ENCODE data around the gene LPAR5. TPM values are rescaled to one million over a fixed set of nuclear protein-coding genes. Genes with fewer than 3 reads are reported as not detected.

LPAR5 gene
- total RNA-seq, 4 donors from 2014 or later: 0.61 to 1.3 TPM; not detected in 2

GRCh38 chr12:6584293-6584692, 51.5 kb downstream of the LPAR5 start:
- intact Hi-C loops (cut with DNase I; ENCODE audit: low total_unique reads): no loop called here
- Histone ChIP-seq H3K4me1 (no peaks in the 10 kb centered on the region), H3K9me3 (no peaks in the 10 kb centered on the region), H3K36me3 (no peaks in the 10 kb centered on the region), H3K27ac (no peak overlapping the region), H3K4me3 (no peak overlapping the region), H3K27me3 (no peaks in the 10 kb centered on the region)
- DNase-seq: no peak
- TF ChIP-seq CTCF (IDR thresholded peaks at IDR 0.05) (no peak), POLR2A (IDR thresholded peaks at IDR 0.05) (no peak)

GRCh38 chr12:6582959-6583358, 52.8 kb downstream of the LPAR5 start:
- Histone ChIP-seq H3K4me1 (no peaks in the 10 kb centered on the region), H3K9me3 (no peaks in the 10 kb centered on the region), H3K36me3 (no peaks in the 10 kb centered on the region), H3K4me3 (no peak overlapping the region), H3K27me3 (no peaks in the 10 kb centered on the region), H3K27ac (no peak overlapping the region)
- intact Hi-C loops (cut with DNase I; ENCODE audit: low total_unique reads): no loop called here
- TF ChIP-seq CTCF (IDR thresholded peaks at IDR 0.05) (no peak), POLR2A (IDR thresholded peaks at IDR 0.05) (no peak)
- DNase-seq: no peak

DNA sequence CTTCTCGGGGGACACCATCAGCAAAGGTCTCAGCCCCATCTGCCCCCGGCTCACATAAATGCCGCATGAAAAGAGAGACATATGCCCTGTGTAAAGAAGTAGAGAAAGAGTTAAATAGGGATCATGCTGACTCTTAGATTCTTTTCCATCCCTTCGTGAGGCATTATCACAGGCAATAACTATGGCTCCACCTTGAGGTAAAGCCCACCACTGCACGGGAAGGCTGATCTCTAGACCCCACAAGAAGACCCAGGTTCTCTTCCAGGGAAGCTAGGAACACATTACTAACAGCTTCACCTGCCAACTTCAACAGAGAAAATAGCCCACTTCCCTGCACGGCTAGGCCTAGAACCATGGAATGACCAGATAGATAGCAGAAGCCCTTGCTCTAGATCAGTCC, 53.6 kb downstream of the LPAR5 start:
- H3K4me1 ChIP-seq: no peaks in the 10 kb centered on the region
- intact Hi-C loops (cut with DNase I; ENCODE audit: low total_unique reads): no loop called here
- no peaks in the 10 kb centered on the region for H3K27me3 ChIP-seq
- DNase-seq: no peak
- H3K4me3 ChIP-seq: no peak overlapping the region
- H3K9me3 ChIP-seq: no peaks in the 10 kb centered on the region
- no peak overlapping the region for H3K27ac ChIP-seq
- no peak for TF ChIP-seq POLR2A (IDR thresholded peaks at IDR 0.05)
- TF ChIP-seq CTCF (IDR thresholded peaks at IDR 0.05): no peak
- H3K36me3 ChIP-seq: no peaks in the 10 kb centered on the region

GRCh38 chr12:6575648-6576047, 60.1 kb downstream of the LPAR5 start:
- no peak for TF ChIP-seq CTCF (IDR thresholded peaks at IDR 0.05)
- TF ChIP-seq POLR2A (IDR thresholded peaks at IDR 0.05): no peak
- Histone ChIP-seq H3K36me3 (no peaks in the 10 kb centered on the region), H3K27me3 (no peaks in the 10 kb centered on the region), H3K4me1 (no peaks in the 10 kb centered on the region), H3K27ac (no peak overlapping the region), H3K9me3 (no peaks in the 10 kb centered on the region), H3K4me3 (no peak overlapping the region)
- DNase-seq: no peak
- intact Hi-C loops (cut with DNase I; ENCODE audit: low total_unique reads): no loop called here

DNA sequence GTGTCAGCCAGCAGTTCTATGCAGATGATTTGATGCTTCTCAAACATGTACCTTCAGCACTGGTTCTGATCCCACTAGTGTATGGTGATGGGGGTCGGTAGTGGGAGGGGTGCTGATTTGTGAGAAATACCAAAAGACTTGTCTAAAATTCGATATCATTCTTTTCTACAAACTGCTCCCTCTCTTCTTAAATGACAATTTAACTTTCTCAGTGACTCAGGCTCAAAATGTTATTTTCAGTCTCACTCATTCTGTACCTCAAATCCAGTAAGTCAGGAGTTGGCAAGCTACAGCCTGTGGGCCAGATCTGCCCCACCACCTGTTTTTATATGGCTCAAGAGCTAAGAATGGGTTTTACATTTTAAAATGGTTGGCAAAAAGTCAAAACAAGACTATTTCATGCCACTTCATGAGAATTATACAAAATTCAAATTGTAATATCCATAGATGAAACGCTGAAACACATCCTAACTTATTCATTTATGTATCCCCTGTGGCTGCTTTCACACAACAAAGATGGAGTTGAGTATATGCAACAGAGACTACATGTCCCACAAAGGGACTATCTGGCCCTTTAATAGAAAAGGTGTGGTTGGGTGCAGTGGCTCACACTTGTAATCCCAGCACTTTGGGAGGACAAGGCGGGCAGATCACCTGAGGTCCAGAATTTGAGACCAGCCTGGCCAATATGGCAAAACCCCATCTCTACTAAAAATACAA, 61.0 kb downstream of the LPAR5 start:
- no peaks in the 10 kb centered on the region for H3K9me3 ChIP-seq
- no peak overlapping the region for H3K27ac ChIP-seq
- DNase-seq: no peak
- no peaks in the 10 kb centered on the region for H3K27me3 ChIP-seq
- H3K36me3 ChIP-seq: no peaks in the 10 kb centered on the region
- intact Hi-C loops (cut with DNase I; ENCODE audit: low total_unique reads): no loop called here
- TF ChIP-seq POLR2A (IDR thresholded peaks at IDR 0.05): no peak
- no peaks in the 10 kb centered on the region for H3K4me1 ChIP-seq
- no peak overlapping the region for H3K4me3 ChIP-seq

GRCh38 chr12:6573001-6573400, 62.8 kb downstream of the LPAR5 start:
- Histone ChIP-seq H3K27me3 (no peaks in the 10 kb centered on the region), H3K36me3 (no peaks in the 10 kb centered on the region), H3K27ac (no peak overlapping the region), H3K4me1 (no peaks in the 10 kb centered on the region), H3K9me3 (no peaks in the 10 kb centered on the region), H3K4me3 (no peak overlapping the region)
- no peak for DNase-seq
- TF ChIP-seq CTCF (IDR thresholded peaks at IDR 0.05) (no peak), POLR2A (IDR thresholded peaks at IDR 0.05) (no peak)
- intact Hi-C loops (cut with DNase I; ENCODE audit: low total_unique reads): no loop called here

Measured in uterus (tissue), 4 donors.